Measurements from ENCODE around the gene TAB3. TPM values are rescaled to one million over a fixed set of nuclear protein-coding genes. Genes with fewer than 3 reads are reported as not detected.

TAB3 gene
- total RNA-seq, 3 donors from 2014 or later (not counting 1 experiment from before 2014, with no cell fraction given): 20.4 to 26.1 (median 21.3) TPM

GRCh38 chrX:30898886-30899285 lies 9.8 kb upstream of the TAB3 start:
- no peak overlapping the region for H3K27ac Mint-ChIP-seq
- no peaks in the 10 kb centered on the region for H3K9me3 Mint-ChIP-seq
- Histone ChIP-seq H3K4me3 (ENCODE audit: low read length) (no peak overlapping the region), H3K36me3 (ENCODE audit: control insufficient read depth, insufficient read depth, low read length) (no peaks in the 10 kb centered on the region), H3K9me3 (ENCODE audit: control insufficient read depth, insufficient read depth, low read length) (no peaks in the 10 kb centered on the region), H3K27ac (ENCODE audit: low read length) (no peak overlapping the region), H3K4me1 (ENCODE audit: control insufficient read depth, insufficient read depth, low read length) (no peaks in the 10 kb centered on the region), H3K27me3 (ENCODE audit: control insufficient read depth, insufficient read depth, low read length) (no peaks in the 10 kb centered on the region)
- H3K27me3 Mint-ChIP-seq (ENCODE audit: low read depth in 2 of 2): peaks cover 0 to 3% of the 10 kb centered on the region in 2 donors
- WGBS (ENCODE audit: insufficient coverage): 66% methylated on average over 5 of the region's 5 CpGs
- H3K4me3 Mint-ChIP-seq: no peak overlapping the region
- no peak for ATAC-seq
- H3K36me3 Mint-ChIP-seq: no peaks in the 10 kb centered on the region
- H3K4me1 Mint-ChIP-seq: peaks cover 9 to 10% of the 10 kb centered on the region in 2 donors
- no peak for DNase-seq
- intact Hi-C loops (cut with micrococcal nuclease): no loop called here
- TF ChIP-seq CTCF (IDR thresholded peaks at IDR 0.05): no peak

GRCh38 chrX:30895370-30895769 lies 6.3 kb upstream of the TAB3 start:
- TF ChIP-seq CTCF (IDR thresholded peaks at IDR 0.05): no peak
- Histone ChIP-seq H3K27me3 (ENCODE audit: control insufficient read depth, insufficient read depth, low read length) (no peaks in the 10 kb centered on the region), H3K4me3 (ENCODE audit: low read length) (no peak overlapping the region), H3K4me1 (ENCODE audit: control insufficient read depth, insufficient read depth, low read length) (no peaks in the 10 kb centered on the region), H3K27ac (ENCODE audit: low read length) (no peak overlapping the region), H3K9me3 (ENCODE audit: control insufficient read depth, insufficient read depth, low read length) (no peaks in the 10 kb centered on the region), H3K36me3 (ENCODE audit: control insufficient read depth, insufficient read depth, low read length) (no peaks in the 10 kb centered on the region)
- Mint-ChIP-seq H3K27ac (no peak overlapping the region), H3K4me1 (peaks cover 9 to 10% of the 10 kb centered on the region in 2 donors), H3K9me3 (no peaks in the 10 kb centered on the region), H3K36me3 (no peaks in the 10 kb centered on the region), H3K4me3 (no peak overlapping the region), H3K27me3 (ENCODE audit: low read depth in 2 of 2) (peaks cover 0 to 3% of the 10 kb centered on the region in 2 donors)
- DNase-seq (no peak), ATAC-seq (no peak)
- WGBS (ENCODE audit: insufficient coverage): no CpG with 5 or more reads among the region's 2 CpGs
- intact Hi-C loops (cut with micrococcal nuclease): no loop called here

GRCh38 chrX:30893206-30893605 lies 4.2 kb upstream of the TAB3 start:
- no peak for TF ChIP-seq CTCF (IDR thresholded peaks at IDR 0.05)
- Histone ChIP-seq H3K4me1 (ENCODE audit: control insufficient read depth, insufficient read depth, low read length) (peaks cover 4% of the 10 kb centered on the region), H3K4me3 (ENCODE audit: low read length) (no peak overlapping the region), H3K36me3 (ENCODE audit: control insufficient read depth, insufficient read depth, low read length) (no peaks in the 10 kb centered on the region), H3K27me3 (ENCODE audit: control insufficient read depth, insufficient read depth, low read length) (no peaks in the 10 kb centered on the region), H3K9me3 (ENCODE audit: control insufficient read depth, insufficient read depth, low read length) (no peaks in the 10 kb centered on the region), H3K27ac (ENCODE audit: low read length) (no peak overlapping the region)
- ATAC-seq: no peak
- Mint-ChIP-seq H3K4me3 (no peak overlapping the region), H3K9me3 (no peaks in the 10 kb centered on the region), H3K27me3 (ENCODE audit: low read depth in 2 of 2) (no peaks in the 10 kb centered on the region), H3K27ac (no peak overlapping the region), H3K4me1 (peaks cover 2 to 13% of the 10 kb centered on the region in 2 donors), H3K36me3 (no peaks in the 10 kb centered on the region)
- intact Hi-C loops (cut with micrococcal nuclease): no loop called here
- WGBS (ENCODE audit: insufficient coverage): 96% methylated on average over 4 of the region's 4 CpGs
- no peak for DNase-seq

- H3K36me3 Mint-ChIP-seq: no peaks in the 10 kb centered on the region
- intact Hi-C loops (cut with micrococcal nuclease): no loop called here
- WGBS (ENCODE audit: insufficient coverage): no CpG with 5 or more reads among the region's 1 CpG
Measured at GRCh38 chrX:30892591-30892990, 3.5 kb upstream of the TAB3 start.

More at GRCh38 chrX:30892591-30892990, 3.5 kb upstream of the TAB3 start:
- no peaks in the 10 kb centered on the region for H3K27me3 ChIP-seq (ENCODE audit: control insufficient read depth, insufficient read depth, low read length)
- no peak overlapping the region for H3K4me3 ChIP-seq (ENCODE audit: low read length)
- DNase-seq: no peak
- no peak overlapping the region for H3K4me3 Mint-ChIP-seq
- no peak for ATAC-seq
- no peaks in the 10 kb centered on the region for H3K9me3 ChIP-seq (ENCODE audit: control insufficient read depth, insufficient read depth, low read length)
- no peak for TF ChIP-seq CTCF (IDR thresholded peaks at IDR 0.05)
- peaks cover 8 to 19% of the 10 kb centered on the region in 2 donors for H3K4me1 Mint-ChIP-seq
- H3K4me1 ChIP-seq (ENCODE audit: control insufficient read depth, insufficient read depth, low read length): peaks cover 6% of the 10 kb centered on the region
- H3K36me3 ChIP-seq (ENCODE audit: control insufficient read depth, insufficient read depth, low read length): no peaks in the 10 kb centered on the region
- no peaks in the 10 kb centered on the region for H3K9me3 Mint-ChIP-seq
- no peak overlapping the region for H3K27ac ChIP-seq (ENCODE audit: low read length)
- H3K27me3 Mint-ChIP-seq (ENCODE audit: low read depth in 2 of 2): no peaks in the 10 kb centered on the region
- no peak overlapping the region for H3K27ac Mint-ChIP-seq
